Measurements from ENCODE around the gene AK6. TPM values are rescaled to one million over a fixed set of nuclear protein-coding genes. Genes with fewer than 3 reads are reported as not detected.

AK6 gene
- total RNA-seq, 1 donor from 2014 or later: 27.1 TPM

DNA sequence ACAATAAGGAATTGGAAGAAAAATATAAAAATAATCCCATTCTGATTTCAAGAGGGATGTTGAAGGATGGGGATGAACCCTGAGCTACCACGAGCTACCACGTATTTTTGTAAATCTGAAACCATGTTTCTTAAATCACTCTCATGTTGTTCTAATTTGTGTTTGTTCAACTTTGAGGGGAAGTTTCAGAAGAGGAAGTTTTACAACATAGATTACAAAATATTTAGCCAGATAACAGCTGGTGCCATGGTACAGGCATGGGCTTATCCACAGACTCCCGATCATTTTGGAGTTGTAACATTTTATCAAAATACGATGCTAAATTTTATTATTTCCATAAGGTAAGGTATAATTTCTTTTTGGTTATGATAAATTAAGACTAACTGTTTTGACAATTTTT lies 51.9 kb downstream of the AK6 start:
- no peak overlapping the region for H3K4me3 Mint-ChIP-seq (ENCODE audit: unreplicated experiment)
- no peaks in the 10 kb centered on the region for H3K9me3 Mint-ChIP-seq (ENCODE audit: unreplicated experiment)
- no peak overlapping the region for H3K27ac Mint-ChIP-seq (ENCODE audit: unreplicated experiment)
- TF ChIP-seq, protein P1, sequence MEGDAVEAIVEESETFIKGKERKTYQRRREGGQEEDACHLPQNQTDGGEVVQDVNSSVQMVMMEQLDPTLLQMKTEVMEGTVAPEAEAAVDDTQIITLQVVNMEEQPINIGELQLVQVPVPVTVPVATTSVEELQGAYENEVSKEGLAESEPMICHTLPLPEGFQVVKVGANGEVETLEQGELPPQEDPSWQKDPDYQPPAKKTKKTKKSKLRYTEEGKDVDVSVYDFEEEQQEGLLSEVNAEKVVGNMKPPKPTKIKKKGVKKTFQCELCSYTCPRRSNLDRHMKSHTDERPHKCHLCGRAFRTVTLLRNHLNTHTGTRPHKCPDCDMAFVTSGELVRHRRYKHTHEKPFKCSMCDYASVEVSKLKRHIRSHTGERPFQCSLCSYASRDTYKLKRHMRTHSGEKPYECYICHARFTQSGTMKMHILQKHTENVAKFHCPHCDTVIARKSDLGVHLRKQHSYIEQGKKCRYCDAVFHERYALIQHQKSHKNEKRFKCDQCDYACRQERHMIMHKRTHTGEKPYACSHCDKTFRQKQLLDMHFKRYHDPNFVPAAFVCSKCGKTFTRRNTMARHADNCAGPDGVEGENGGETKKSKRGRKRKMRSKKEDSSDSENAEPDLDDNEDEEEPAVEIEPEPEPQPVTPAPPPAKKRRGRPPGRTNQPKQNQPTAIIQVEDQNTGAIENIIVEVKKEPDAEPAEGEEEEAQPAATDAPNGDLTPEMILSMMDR (IDR thresholded peaks at IDR 0.05; ENCODE audit: unreplicated experiment): no peak
- DNase-seq (ENCODE audit: low spot score): no peak
- H3K4me1 Mint-ChIP-seq (ENCODE audit: unreplicated experiment): no peaks in the 10 kb centered on the region
- H3K27me3 Mint-ChIP-seq (ENCODE audit: unreplicated experiment): peaks cover 5% of the 10 kb centered on the region
- H3K36me3 Mint-ChIP-seq (ENCODE audit: low read depth, unreplicated experiment): peaks cover 10% of the 10 kb centered on the region

GRCh38 chr5:69315972-69316371 lies 53.3 kb downstream of the AK6 start:
- H3K27ac Mint-ChIP-seq (ENCODE audit: unreplicated experiment): no peak overlapping the region
- no peaks in the 10 kb centered on the region for H3K4me1 Mint-ChIP-seq (ENCODE audit: unreplicated experiment)
- H3K9me3 Mint-ChIP-seq (ENCODE audit: unreplicated experiment): no peaks in the 10 kb centered on the region
- H3K4me3 Mint-ChIP-seq (ENCODE audit: unreplicated experiment): no peak overlapping the region
- TF ChIP-seq, protein P1 (IDR thresholded peaks at IDR 0.05; ENCODE audit: unreplicated experiment): no peak
- H3K36me3 Mint-ChIP-seq (ENCODE audit: low read depth, unreplicated experiment): peaks cover 14% of the 10 kb centered on the region
- H3K27me3 Mint-ChIP-seq (ENCODE audit: unreplicated experiment): peaks cover 5% of the 10 kb centered on the region
- no peak for DNase-seq (ENCODE audit: low spot score)

DNA sequence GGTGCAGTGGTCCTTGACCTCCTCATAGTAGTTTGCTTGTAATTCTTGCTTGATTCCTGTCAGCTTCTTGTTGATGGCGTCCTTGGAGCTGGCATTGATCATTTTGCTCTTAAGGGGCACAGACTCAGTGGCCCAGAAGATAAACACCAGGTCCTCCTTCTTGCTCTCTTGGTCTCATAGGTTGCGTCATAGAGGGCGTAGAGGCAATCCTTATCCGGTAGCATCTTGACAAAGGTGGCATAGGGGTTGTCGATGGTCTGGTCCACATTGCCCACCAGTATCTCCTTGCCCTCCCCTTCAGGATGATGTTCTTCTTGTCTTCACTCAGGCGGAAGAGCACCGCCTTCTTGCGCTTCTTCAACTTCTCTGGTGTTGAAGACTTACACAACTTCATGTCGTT lies 55.9 kb downstream of the AK6 start:
- peaks cover 4% of the 10 kb centered on the region for H3K9me3 Mint-ChIP-seq (ENCODE audit: unreplicated experiment)
- TF ChIP-seq, protein P1 (IDR thresholded peaks at IDR 0.05; ENCODE audit: unreplicated experiment): no peak
- peaks cover 34% of the 10 kb centered on the region for H3K36me3 Mint-ChIP-seq (ENCODE audit: low read depth, unreplicated experiment)

DNA sequence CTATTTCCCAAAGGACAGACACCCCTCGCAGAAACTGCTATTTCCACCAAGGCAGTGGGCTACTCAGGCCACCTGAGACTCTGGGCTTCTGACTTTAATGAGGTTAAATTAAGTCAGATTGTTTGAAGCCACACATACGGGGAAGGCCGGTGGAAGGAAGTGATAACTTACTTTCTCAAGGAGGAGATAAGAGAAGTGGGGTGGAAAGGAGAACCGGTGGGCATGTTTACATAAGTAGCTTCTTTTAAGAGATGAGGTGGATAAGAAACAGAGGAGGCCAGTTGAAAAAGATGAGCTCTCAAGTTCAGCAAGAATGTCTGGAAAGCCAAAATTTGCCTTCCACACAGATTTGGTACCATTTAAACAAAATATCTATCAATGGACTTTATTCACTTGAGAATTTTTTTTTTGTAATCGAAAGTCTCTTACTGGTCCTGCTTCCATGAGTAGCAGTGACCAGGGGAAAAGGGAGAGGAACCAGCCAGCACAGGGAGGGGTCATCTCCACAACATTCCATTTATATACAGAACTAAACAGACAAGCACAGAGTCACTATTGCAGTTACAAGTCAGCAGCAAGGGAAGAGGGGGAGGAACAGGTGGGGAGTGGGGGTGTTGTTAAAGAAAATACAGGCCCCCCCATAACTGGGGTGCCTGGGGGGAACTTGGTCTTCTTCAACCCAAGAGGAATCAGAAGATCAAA lies 56.7 kb downstream of the AK6 start:
- Mint-ChIP-seq H3K36me3 (ENCODE audit: low read depth, unreplicated experiment) (peaks cover 36% of the 10 kb centered on the region), H3K4me3 (ENCODE audit: unreplicated experiment) (peak overlapping the region; percentile 53), H3K4me1 (ENCODE audit: unreplicated experiment) (no peaks in the 10 kb centered on the region), H3K27ac (ENCODE audit: unreplicated experiment) (no peak overlapping the region), H3K9me3 (ENCODE audit: unreplicated experiment) (peaks cover 4% of the 10 kb centered on the region), H3K27me3 (ENCODE audit: unreplicated experiment) (peaks cover 5% of the 10 kb centered on the region)
- DNase-seq (ENCODE audit: low spot score): no peak
- TF ChIP-seq, protein P1 (IDR thresholded peaks at IDR 0.05; ENCODE audit: unreplicated experiment): no peak

More for the DNA sequence above, 55.9 kb downstream of the AK6 start:
- Mint-ChIP-seq H3K4me1 (ENCODE audit: unreplicated experiment) (no peaks in the 10 kb centered on the region), H3K27me3 (ENCODE audit: unreplicated experiment) (peaks cover 5% of the 10 kb centered on the region), H3K4me3 (ENCODE audit: unreplicated experiment) (no peak overlapping the region), H3K27ac (ENCODE audit: unreplicated experiment) (no peak overlapping the region)
- DNase-seq (ENCODE audit: low spot score): no peak

- H3K27ac Mint-ChIP-seq (ENCODE audit: unreplicated experiment): no peak overlapping the region
- TF ChIP-seq, protein P1 (IDR thresholded peaks at IDR 0.05; ENCODE audit: unreplicated experiment): no peak
- peaks cover 4% of the 10 kb centered on the region for H3K9me3 Mint-ChIP-seq (ENCODE audit: unreplicated experiment)
- H3K4me3 Mint-ChIP-seq (ENCODE audit: unreplicated experiment): no peak overlapping the region
- H3K36me3 Mint-ChIP-seq (ENCODE audit: low read depth, unreplicated experiment): peaks cover 31% of the 10 kb centered on the region
- no peak for DNase-seq (ENCODE audit: low spot score)
- no peaks in the 10 kb centered on the region for H3K4me1 Mint-ChIP-seq (ENCODE audit: unreplicated experiment)
- H3K27me3 Mint-ChIP-seq (ENCODE audit: unreplicated experiment): peaks cover 5% of the 10 kb centered on the region
Measured at GRCh38 chr5:69309380-69309779, 59.9 kb downstream of the AK6 start.
